Measurements from ENCODE around the gene OR52B2. TPM values are rescaled to one million over a fixed set of nuclear protein-coding genes. Genes with fewer than 3 reads are reported as not detected.

Gene OR52B2
- polyA plus RNA-seq, 1 experiment: not detected

DNA sequence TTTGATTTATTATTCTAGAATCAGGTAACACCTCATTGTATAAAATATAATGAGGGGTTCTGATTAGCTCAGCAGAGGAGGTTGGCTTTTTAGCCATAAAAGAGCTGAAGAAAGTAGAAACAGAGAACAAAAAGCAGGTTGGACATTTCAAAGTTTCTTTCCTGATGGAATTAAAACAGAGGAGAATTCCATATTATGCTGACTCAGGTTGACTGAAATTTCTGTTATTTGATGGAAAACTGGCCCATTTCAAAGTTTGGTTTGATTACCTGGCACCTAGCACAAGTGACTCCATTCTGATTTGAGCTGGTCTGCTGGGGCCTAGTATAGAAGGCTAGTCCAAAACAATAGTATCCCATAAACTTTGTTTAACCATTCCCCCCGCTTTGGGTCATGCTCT, 37.7 kb downstream of the OR52B2 start:
- CTCF ChIA-PET: no interaction called here
- DNase-seq (ENCODE audit: low read depth): no peak
- H3K27me3 ChIP-seq (ENCODE audit: control insufficient read depth, insufficient read depth, low read length): no peaks in the 10 kb centered on the region
- TF ChIP-seq, protein P1, sequence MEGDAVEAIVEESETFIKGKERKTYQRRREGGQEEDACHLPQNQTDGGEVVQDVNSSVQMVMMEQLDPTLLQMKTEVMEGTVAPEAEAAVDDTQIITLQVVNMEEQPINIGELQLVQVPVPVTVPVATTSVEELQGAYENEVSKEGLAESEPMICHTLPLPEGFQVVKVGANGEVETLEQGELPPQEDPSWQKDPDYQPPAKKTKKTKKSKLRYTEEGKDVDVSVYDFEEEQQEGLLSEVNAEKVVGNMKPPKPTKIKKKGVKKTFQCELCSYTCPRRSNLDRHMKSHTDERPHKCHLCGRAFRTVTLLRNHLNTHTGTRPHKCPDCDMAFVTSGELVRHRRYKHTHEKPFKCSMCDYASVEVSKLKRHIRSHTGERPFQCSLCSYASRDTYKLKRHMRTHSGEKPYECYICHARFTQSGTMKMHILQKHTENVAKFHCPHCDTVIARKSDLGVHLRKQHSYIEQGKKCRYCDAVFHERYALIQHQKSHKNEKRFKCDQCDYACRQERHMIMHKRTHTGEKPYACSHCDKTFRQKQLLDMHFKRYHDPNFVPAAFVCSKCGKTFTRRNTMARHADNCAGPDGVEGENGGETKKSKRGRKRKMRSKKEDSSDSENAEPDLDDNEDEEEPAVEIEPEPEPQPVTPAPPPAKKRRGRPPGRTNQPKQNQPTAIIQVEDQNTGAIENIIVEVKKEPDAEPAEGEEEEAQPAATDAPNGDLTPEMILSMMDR (IDR thresholded peaks at IDR 0.05; ENCODE audit: insufficient read depth, low read depth, low read length): no peak
- H3K4me3 ChIP-seq (ENCODE audit: low read depth, low read length): no peak overlapping the region
- no peaks in the 10 kb centered on the region for H3K36me3 ChIP-seq (ENCODE audit: control insufficient read depth, insufficient read depth, low read length)
- POLR2A ChIA-PET: no interaction called here

DNA sequence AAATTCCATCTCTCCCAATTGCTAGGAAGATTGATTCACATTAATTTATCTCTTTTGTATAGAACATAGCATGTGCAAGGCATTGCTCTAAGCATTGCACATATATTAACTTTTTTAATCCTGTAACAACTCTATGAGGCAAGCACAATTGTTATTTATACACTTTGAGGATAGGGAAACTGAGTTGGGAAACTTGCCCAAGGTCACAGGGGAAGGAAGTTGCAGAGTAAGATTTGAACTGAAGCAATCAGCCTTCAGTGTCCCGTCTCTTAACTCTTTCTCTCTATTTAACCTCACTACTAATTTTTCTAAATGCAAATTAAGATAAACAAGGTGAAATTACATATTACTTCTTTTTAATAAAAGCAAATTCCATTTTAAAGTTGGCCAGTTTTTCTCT, 40.5 kb downstream of the OR52B2 start:
- TF ChIP-seq, protein P1 (IDR thresholded peaks at IDR 0.05; ENCODE audit: insufficient read depth, low read depth, low read length): no peak
- Histone ChIP-seq H3K36me3 (ENCODE audit: control insufficient read depth, insufficient read depth, low read length) (no peaks in the 10 kb centered on the region), H3K27me3 (ENCODE audit: control insufficient read depth, insufficient read depth, low read length) (no peaks in the 10 kb centered on the region), H3K4me3 (ENCODE audit: low read depth, low read length) (no peak overlapping the region)
- POLR2A ChIA-PET: no interaction called here
- no peak for DNase-seq (ENCODE audit: low read depth)
- CTCF ChIA-PET: no interaction called here

DNA sequence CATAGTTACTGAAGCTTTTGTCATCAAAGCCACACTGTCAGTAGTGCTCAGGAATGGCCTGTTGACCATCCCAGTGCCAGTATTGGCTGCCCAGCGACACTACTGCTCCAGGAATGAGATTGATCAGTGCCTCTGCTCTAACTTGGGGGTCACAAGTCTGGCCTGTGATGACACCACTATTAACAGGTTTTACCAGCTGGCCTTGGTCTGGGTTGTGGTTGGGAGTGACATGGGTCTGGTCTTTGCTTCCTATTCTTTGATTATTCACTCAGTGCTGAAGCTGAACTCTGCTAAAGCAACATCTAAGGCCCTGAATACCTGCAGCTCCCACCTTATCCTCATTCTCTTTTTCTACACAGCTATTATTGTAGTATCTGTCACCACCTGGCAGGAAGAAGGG, 41.1 kb downstream of the OR52B2 start:
- no peaks in the 10 kb centered on the region for H3K27me3 ChIP-seq (ENCODE audit: control insufficient read depth, insufficient read depth, low read length)
- CTCF ChIA-PET: no interaction called here

DNA sequence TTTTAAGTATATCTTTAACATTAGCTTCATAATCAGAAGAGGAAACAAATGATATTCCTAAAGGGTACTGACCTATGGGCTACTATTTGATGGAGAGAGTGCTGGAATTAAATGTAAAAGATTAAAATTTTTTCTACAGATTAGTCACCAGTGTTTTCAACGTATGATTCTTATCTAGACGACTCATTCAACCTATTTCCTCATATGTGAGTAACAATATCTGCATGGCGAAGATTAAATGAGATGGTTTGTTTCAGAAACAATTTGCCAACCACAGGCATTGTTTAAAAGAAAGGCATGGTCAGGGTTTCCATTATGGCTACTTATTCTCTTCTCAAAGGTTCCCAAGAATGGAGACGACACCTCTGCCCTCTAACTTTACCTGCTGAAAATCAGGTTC, 42.2 kb downstream of the OR52B2 start:
- ChIA-PET POLR2A (no interaction called here), CTCF (interaction anchor here (0.7 kb wide), 1 partner anchor 226 kb away, joined by 3 read pairs; no protein-coding TSS in a partner anchor)
- Histone ChIP-seq H3K27me3 (ENCODE audit: control insufficient read depth, insufficient read depth, low read length) (no peaks in the 10 kb centered on the region), H3K4me3 (ENCODE audit: low read depth, low read length) (no peak overlapping the region), H3K36me3 (ENCODE audit: control insufficient read depth, insufficient read depth, low read length) (no peaks in the 10 kb centered on the region)
- TF ChIP-seq, protein P1 (IDR thresholded peaks at IDR 0.05; ENCODE audit: insufficient read depth, low read depth, low read length): no peak
- no peak for DNase-seq (ENCODE audit: low read depth)

More for the DNA sequence above, 41.1 kb downstream of the OR52B2 start:
- TF ChIP-seq, protein P1 (IDR thresholded peaks at IDR 0.05; ENCODE audit: insufficient read depth, low read depth, low read length): no peak
- no peak overlapping the region for H3K4me3 ChIP-seq (ENCODE audit: low read depth, low read length)
- no peak for DNase-seq (ENCODE audit: low read depth)
- no peaks in the 10 kb centered on the region for H3K36me3 ChIP-seq (ENCODE audit: control insufficient read depth, insufficient read depth, low read length)
- POLR2A ChIA-PET: no interaction called here

DNA sequence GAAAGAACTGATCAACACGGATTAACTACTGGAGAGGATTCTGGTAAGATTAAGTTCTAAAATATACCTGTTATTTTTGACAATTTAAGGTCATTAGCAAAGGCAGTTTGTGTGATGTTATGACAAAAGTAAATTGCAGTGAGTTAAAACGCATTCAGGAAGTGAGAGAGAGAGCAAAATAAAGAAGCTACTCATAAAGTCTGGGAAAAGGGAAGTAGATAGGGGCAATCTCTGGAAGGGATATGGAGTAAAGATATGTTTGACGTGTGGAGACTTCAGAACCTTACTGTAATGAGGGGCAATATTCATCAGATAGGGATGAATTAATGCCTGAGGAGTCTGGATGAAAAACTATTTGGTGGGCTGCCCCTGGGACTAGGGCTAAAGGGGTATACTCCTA, 45.9 kb downstream of the OR52B2 start:
- CTCF ChIA-PET: no interaction called here

More for the DNA sequence above, 45.9 kb downstream of the OR52B2 start:
- no peak overlapping the region for H3K4me3 ChIP-seq (ENCODE audit: low read depth, low read length)
- DNase-seq (ENCODE audit: low read depth): no peak
- POLR2A ChIA-PET: no interaction called here
- no peaks in the 10 kb centered on the region for H3K27me3 ChIP-seq (ENCODE audit: control insufficient read depth, insufficient read depth, low read length)
- TF ChIP-seq, protein P1 (IDR thresholded peaks at IDR 0.05; ENCODE audit: insufficient read depth, low read depth, low read length): no peak
- no peaks in the 10 kb centered on the region for H3K36me3 ChIP-seq (ENCODE audit: control insufficient read depth, insufficient read depth, low read length)

Other genes starting within 250 kb of the OR52B2 start
- not detected in 2 replicates for gene OR56A3, start 228.1 kb downstream of the OR52B2 start, polyA plus RNA-seq (2011; rRNA removed)
- gene OR56A5, start 201.8 kb downstream of the OR52B2 start, polyA plus RNA-seq (2011; rRNA removed): not detected in 2 replicates
- gene OR52L1, start 183.3 kb downstream of the OR52B2 start, polyA plus RNA-seq (2011; rRNA removed): not detected in 2 replicates
- gene OR56A4, start 163.4 kb downstream of the OR52B2 start, polyA plus RNA-seq (2011; rRNA removed): not detected in 2 replicates
- gene OR56A1, start 139.6 kb downstream of the OR52B2 start, polyA plus RNA-seq (2011; rRNA removed): not detected in 2 replicates
- not detected in 2 replicates for gene OR56B4, start 62.6 kb downstream of the OR52B2 start, polyA plus RNA-seq (2011; rRNA removed)
- gene OR52W1, start 28.9 kb upstream of the OR52B2 start, polyA plus RNA-seq (2011; rRNA removed): not detected in 2 replicates
- gene C11orf42, start 35.2 kb upstream of the OR52B2 start, polyA plus RNA-seq (2011; rRNA removed): not detected in 2 replicates
- gene FHIP1B, start 64.3 kb upstream of the OR52B2 start, polyA plus RNA-seq (2011; rRNA removed): 22.1 and 30.6 TPM in 2 replicates
- 0.11 TPM in 1 of 2 replicates, not detected in the other for gene CNGA4, start 68.8 kb upstream of the OR52B2 start, polyA plus RNA-seq (2011; rRNA removed)
- not detected in 2 replicates for gene CCKBR, start 89.5 kb upstream of the OR52B2 start, polyA plus RNA-seq (2011; rRNA removed)
- gene CAVIN3, start 150.2 kb upstream of the OR52B2 start, polyA plus RNA-seq (2011; rRNA removed): 81.8 and 134 TPM in 2 replicates
- 76.1 and 118 TPM in 2 replicates for gene SMPD1, start 220.1 kb upstream of the OR52B2 start, polyA plus RNA-seq (2011; rRNA removed)
- gene APBB1, start 248.8 kb upstream of the OR52B2 start, polyA plus RNA-seq (2011; rRNA removed): 39.5 and 62.5 TPM in 2 replicates